Vagina (tissue), 2 donors: ENCODE data around the gene TPCN2. TPM values are rescaled to one million over a fixed set of nuclear protein-coding genes. Genes with fewer than 3 reads are reported as not detected.

ENCODE experiments used
- DNase-seq, 2 donors: peaks; one replicate each; pipeline ENCODE4 v3.0.0-alpha.2; 2017; ENCODE audit errors: extremely low spot score in 2 of 2
- H3K27ac ChIP-seq: fragments of 200-600 bp; sonication (generic); one replicate; pipeline ENCODE4 v1.5.1; 2019
- H3K27me3 ChIP-seq: fragments of 200-600 bp; sonication (generic); one replicate; pipeline ENCODE4 v1.5.1; 2019
- H3K36me3 ChIP-seq, 2 donors: fragments of 200-600 bp; sonication (generic); one replicate each; pipeline ENCODE4 v1.5.1; 2017 to 2019
- H3K4me1 ChIP-seq: fragments of 200-600 bp; sonication (generic); one replicate; pipeline ENCODE4 v1.5.1; 2019
- H3K4me3 ChIP-seq, 2 donors: fragments of 200-600 bp; sonication (generic); 1 replicate in 1 of 2; 2 replicates in 1 of 2; pipeline ENCODE4 v1.5.1; 2016 to 2019
- H3K9me3 ChIP-seq: fragments of 200-600 bp; sonication (generic); one replicate; pipeline ENCODE4 v1.5.1; 2019
- CTCF ChIP-seq, 3 experiments: fragments of 450-650 bp in 2 of 3; fragments of 200-600 bp in 1 of 3; sonication (generic) in 1 of 3; IDR thresholded peaks; one replicate each; pipeline ENCODE4 v1.5.1; 2017 to 2019; ENCODE audit warnings: antibody characterized with exemption in 3 of 3, mild to moderate bottlenecking in 2 of 3, moderate library complexity in 2 of 3
- POLR2A ChIP-seq, 2 donors: fragments of 450-650 bp; IDR thresholded peaks; one replicate each; pipeline ENCODE4 v1.6.1; 2017; ENCODE audit warnings: antibody characterized with exemption in 2 of 2, mild to moderate bottlenecking in 2 of 2, moderate library complexity in 2 of 2
- POLR2AphosphoS5 ChIP-seq, 2 donors: sonication (generic); formaldehyde crosslinking; IDR thresholded peaks; one replicate each; pipeline ENCODE4 v1.9.0; 2017; ENCODE audit warnings: antibody characterized with exemption in 2 of 2, mild to moderate bottlenecking in 2 of 2, low read depth in 1 of 2; ENCODE audit not compliant: insufficient read depth in 1 of 2
- intact Hi-C: fragments of 100-400 bp; cut with DNase I; formaldehyde crosslinking; loops from one replicate; pipeline ENCODE4 v1.15.1; 2023
- total RNA-seq: library from RNA; depleted of rRNA; stranded (reverse); fragments of >200 nt; gene quantifications from one replicate; pipeline ENCODE4 v1.2.3, GENCODE V29; 2016

The TPCN2 gene
- total RNA-seq, 1 donor from 2014 or later: 21.1 TPM

GRCh38 chr11:69024509-69024908 lies 24.2 kb upstream of the TPCN2 start:
- no peaks in the 10 kb centered on the region for H3K36me3 ChIP-seq
- H3K27me3 ChIP-seq: no peaks in the 10 kb centered on the region
- intact Hi-C loops: no loop called here
- DNase-seq: no peak
- peaks cover 2% of the 10 kb centered on the region for H3K4me1 ChIP-seq
- no peaks in the 10 kb centered on the region for H3K9me3 ChIP-seq
- TF ChIP-seq CTCF (IDR thresholded peaks at IDR 0.05) (no peak), POLR2AphosphoS5 (IDR thresholded peaks at IDR 0.05; ENCODE audit: insufficient read depth in 1 of 2, low read depth in 1 of 2) (no peak), POLR2A (IDR thresholded peaks at IDR 0.05) (no peak)
- no peak overlapping the region for H3K27ac ChIP-seq
- H3K4me3 ChIP-seq: no peak overlapping the region

- Histone ChIP-seq H3K27me3 (no peaks in the 10 kb centered on the region), H3K4me3 (no peak overlapping the region), H3K27ac (no peak overlapping the region), H3K36me3 (no peaks in the 10 kb centered on the region), H3K4me1 (no peaks in the 10 kb centered on the region), H3K9me3 (no peaks in the 10 kb centered on the region)
- no peak for DNase-seq
- TF ChIP-seq CTCF (IDR thresholded peaks at IDR 0.05) (no peak), POLR2A (IDR thresholded peaks at IDR 0.05) (no peak), POLR2AphosphoS5 (IDR thresholded peaks at IDR 0.05; ENCODE audit: insufficient read depth in 1 of 2, low read depth in 1 of 2) (no peak)
- intact Hi-C loops: no loop called here
These were observed 20.9 kb upstream of the TPCN2 start for GRCh38 chr11:69027704-69028372.

DNA sequence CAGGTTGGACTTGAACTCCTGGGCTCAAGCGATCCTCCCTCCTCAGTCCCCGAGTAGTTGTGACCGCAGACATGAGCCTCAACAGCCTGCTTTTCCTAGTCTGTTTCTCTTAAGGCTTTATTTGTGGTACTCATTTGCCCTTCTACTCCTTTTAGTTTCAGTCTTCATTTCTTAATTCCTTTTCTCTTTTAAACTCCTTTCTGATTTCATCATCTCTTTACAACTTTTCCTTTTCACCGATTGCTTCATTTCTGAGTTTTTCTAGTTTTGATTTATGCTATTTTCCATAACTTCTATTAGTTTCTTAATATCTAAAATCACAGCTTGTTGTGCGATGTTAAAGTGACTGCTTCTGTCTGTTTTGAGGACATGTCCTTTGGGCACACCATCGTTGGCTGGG lies 18.4 kb upstream of the TPCN2 start:
- H3K27ac ChIP-seq: peak overlapping the region; percentile 51
- no peak for DNase-seq
- intact Hi-C loops: no loop called here
- H3K4me3 ChIP-seq: no peak overlapping the region
- H3K4me1 ChIP-seq: peaks cover 3% of the 10 kb centered on the region
- no peaks in the 10 kb centered on the region for H3K9me3 ChIP-seq
- no peaks in the 10 kb centered on the region for H3K27me3 ChIP-seq
- TF ChIP-seq POLR2AphosphoS5 (IDR thresholded peaks at IDR 0.05; ENCODE audit: insufficient read depth in 1 of 2, low read depth in 1 of 2): no peak
- no peaks in the 10 kb centered on the region for H3K36me3 ChIP-seq

DNA sequence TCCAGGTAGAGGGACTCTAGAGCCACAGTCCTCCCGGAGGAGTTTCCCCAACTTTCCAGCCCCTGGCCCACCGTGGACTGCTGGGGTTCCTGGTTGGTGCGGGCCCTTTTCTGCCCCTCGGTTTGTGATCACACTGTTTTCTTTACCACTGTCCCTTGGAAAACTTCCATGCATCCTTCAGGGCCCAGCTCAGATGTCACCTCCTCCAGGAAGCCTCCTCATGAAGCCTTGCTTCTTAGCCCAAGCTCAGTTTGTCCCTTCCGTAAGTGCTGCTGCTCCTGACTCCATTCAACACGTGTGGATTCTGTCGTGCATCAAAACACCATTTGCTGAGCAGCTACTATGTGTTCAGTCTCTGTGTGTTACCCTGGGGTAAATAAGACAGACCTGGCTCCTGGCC lies 15.9 kb upstream of the TPCN2 start:
- H3K4me3 ChIP-seq: no peak overlapping the region
- no peak for DNase-seq
- no peak for TF ChIP-seq CTCF (IDR thresholded peaks at IDR 0.05)
- TF ChIP-seq POLR2A (IDR thresholded peaks at IDR 0.05): no peak
- TF ChIP-seq POLR2AphosphoS5 (IDR thresholded peaks at IDR 0.05; ENCODE audit: insufficient read depth in 1 of 2, low read depth in 1 of 2): no peak
- no peak overlapping the region for H3K27ac ChIP-seq
- H3K27me3 ChIP-seq: no peaks in the 10 kb centered on the region
- intact Hi-C loops: no loop called here
- H3K36me3 ChIP-seq: no peaks in the 10 kb centered on the region
- H3K4me1 ChIP-seq: peaks cover 17% of the 10 kb centered on the region
- H3K9me3 ChIP-seq: no peaks in the 10 kb centered on the region

- Histone ChIP-seq H3K27ac (peak overlapping the region; percentile 91), H3K36me3 (no peaks in the 10 kb centered on the region), H3K9me3 (no peaks in the 10 kb centered on the region), H3K4me3 (no peak overlapping the region), H3K4me1 (peaks cover 17% of the 10 kb centered on the region), H3K27me3 (no peaks in the 10 kb centered on the region)
- DNase-seq: no peak
- intact Hi-C loops: no loop called here
- TF ChIP-seq POLR2A (IDR thresholded peaks at IDR 0.05) (no peak), POLR2AphosphoS5 (IDR thresholded peaks at IDR 0.05; ENCODE audit: insufficient read depth in 1 of 2, low read depth in 1 of 2) (no peak), CTCF (IDR thresholded peaks at IDR 0.05) (no peak)
These were observed 15.3 kb upstream of the TPCN2 start for GRCh38 chr11:69033431-69033830.
